ENCODE data around the gene CLCN6. TPM values are rescaled to one million over a fixed set of nuclear protein-coding genes. Genes with fewer than 3 reads are reported as not detected.

The CLCN6 gene
- total and polyA plus RNA-seq, 4 experiments from 2014 or later, result 1.4 to 20.9 (median 11.7) TPM

GRCh38 chr1:11797525-11798216 lies 8.3 kb upstream of the CLCN6 start:
- Mint-ChIP-seq H3K9me3 (peaks cover 0 to 2% (median 0%) of the 10 kb centered on the region in 8 donors), H3K36me3 (peaks cover 25 to 53% of the 10 kb centered on the region in 2 donors), H3K27me3 (no peaks in the 10 kb centered on the region), H3K4me1 (peaks cover 2 to 18% (median 12%) of the 10 kb centered on the region in 4 donors), H3K4me3 (no peak overlapping the region), H3K27ac (no peak overlapping the region)
- POLR2A ChIA-PET (ENCODE audit: partially characterized antibody), result interaction anchor here (1.6 kb wide), 1 partner anchor 9 kb away, joined by 7 read pairs; the partner anchor contains the start of genes CLCN6 and MTHFR
- Histone ChIP-seq H3K4me3 (ENCODE audit: low read length in 2 of 2) (no peak overlapping the region), H3K27ac (ENCODE audit: low read depth, low read length) (no peak overlapping the region), H3K4me1 (ENCODE audit: insufficient read depth, low read length) (peaks cover 8% of the 10 kb centered on the region), H3K27me3 (ENCODE audit: insufficient read depth, low read length) (no peaks in the 10 kb centered on the region), H3K36me3 (ENCODE audit: insufficient read depth, low read length) (peaks cover 56% of the 10 kb centered on the region), H3K9me3 (ENCODE audit: control insufficient read depth in 1 of 2, low read length in 2 of 2) (no peaks in the 10 kb centered on the region)
- no peak for DNase-seq
- CTCF ChIA-PET (ENCODE audit: partially characterized antibody), result interaction anchor here (1.0 to 1.3 kb wide), 2 partner anchors 12 to 147 kb away, joined by 3 to 4 read pairs; no protein-coding TSS in a partner anchor
- intact Hi-C loops (cut with micrococcal nuclease), result no loop called here

- POLR2A ChIA-PET (ENCODE audit: partially characterized antibody), result no interaction called here
- H3K9me3 ChIP-seq (ENCODE audit: control insufficient read depth in 1 of 2, low read length in 2 of 2), result no peaks in the 10 kb centered on the region
- no peak overlapping the region for H3K27ac Mint-ChIP-seq
Observed at GRCh38 chr1:11799099-11799498, 6.9 kb upstream of the CLCN6 start.

GRCh38 chr1:11799896-11800295 lies 6.1 kb upstream of the CLCN6 start:
- intact Hi-C loops (cut with micrococcal nuclease), result loop anchor here (10.0 kb wide), 1 partner anchor 185 kb away; the partner anchor contains the start of gene MFN2
- Histone ChIP-seq H3K4me1 (ENCODE audit: insufficient read depth, low read length) (peaks cover 30% of the 10 kb centered on the region), H3K36me3 (ENCODE audit: insufficient read depth, low read length) (peaks cover 40% of the 10 kb centered on the region), H3K4me3 (ENCODE audit: low read length in 2 of 2) (no peak overlapping the region), H3K27ac (ENCODE audit: low read depth, low read length) (no peak overlapping the region), H3K27me3 (ENCODE audit: insufficient read depth, low read length) (no peaks in the 10 kb centered on the region), H3K9me3 (ENCODE audit: control insufficient read depth in 1 of 2, low read length in 2 of 2) (no peaks in the 10 kb centered on the region)
- POLR2A ChIA-PET (ENCODE audit: partially characterized antibody), result no interaction called here
- peaks cover 20 to 40% (median 32%) of the 10 kb centered on the region in 4 donors for H3K4me1 Mint-ChIP-seq
- peaks cover 0 to 2% (median 0%) of the 10 kb centered on the region in 8 donors for H3K9me3 Mint-ChIP-seq
- CTCF ChIA-PET (ENCODE audit: partially characterized antibody), result no interaction called here
- peaks cover 25 to 52% of the 10 kb centered on the region in 2 donors for H3K36me3 Mint-ChIP-seq
- H3K27ac Mint-ChIP-seq, result peak overlapping the region in 1 of 7 donors; percentile 66
- DNase-seq, result no peak
- no peaks in the 10 kb centered on the region for H3K27me3 Mint-ChIP-seq
- no peak overlapping the region for H3K4me3 Mint-ChIP-seq

More at GRCh38 chr1:11799099-11799498, 6.9 kb upstream of the CLCN6 start:
- Histone ChIP-seq H3K36me3 (ENCODE audit: insufficient read depth, low read length) (peaks cover 48% of the 10 kb centered on the region), H3K4me1 (ENCODE audit: insufficient read depth, low read length) (peaks cover 22% of the 10 kb centered on the region), H3K27ac (ENCODE audit: low read depth, low read length) (no peak overlapping the region), H3K4me3 (ENCODE audit: low read length in 2 of 2) (no peak overlapping the region), H3K27me3 (ENCODE audit: insufficient read depth, low read length) (no peaks in the 10 kb centered on the region)
- no peak overlapping the region for H3K4me3 Mint-ChIP-seq
- peaks cover 13 to 32% (median 25%) of the 10 kb centered on the region in 4 donors for H3K4me1 Mint-ChIP-seq
- peaks cover 25 to 57% of the 10 kb centered on the region in 2 donors for H3K36me3 Mint-ChIP-seq
- CTCF ChIA-PET (ENCODE audit: partially characterized antibody), result no interaction called here
- H3K27me3 Mint-ChIP-seq, result no peaks in the 10 kb centered on the region
- intact Hi-C loops (cut with micrococcal nuclease), result no loop called here
- DNase-seq, result no peak
- H3K9me3 Mint-ChIP-seq, result peaks cover 0 to 2% (median 0%) of the 10 kb centered on the region in 8 donors

GRCh38 chr1:11800391-11800755 lies 5.6 kb upstream of the CLCN6 start:
- H3K36me3 ChIP-seq (ENCODE audit: insufficient read depth, low read length), result peaks cover 35% of the 10 kb centered on the region
- intact Hi-C loops (cut with micrococcal nuclease), result loop anchor here (10.0 kb wide), 1 partner anchor 184 kb away; the partner anchor contains the start of gene MFN2
- DNase-seq, result no peak

GRCh38 chr1:11800756-11801433 lies 5.1 kb upstream of the CLCN6 start:
- Histone ChIP-seq H3K27me3 (ENCODE audit: insufficient read depth, low read length) (no peaks in the 10 kb centered on the region), H3K36me3 (ENCODE audit: insufficient read depth, low read length) (peaks cover 30% of the 10 kb centered on the region), H3K4me1 (ENCODE audit: insufficient read depth, low read length) (peaks cover 34% of the 10 kb centered on the region), H3K9me3 (ENCODE audit: control insufficient read depth in 1 of 2, low read length in 2 of 2) (no peaks in the 10 kb centered on the region), H3K4me3 (ENCODE audit: low read length in 2 of 2) (no peak overlapping the region), H3K27ac (ENCODE audit: low read depth, low read length) (no peak overlapping the region)
- H3K4me3 Mint-ChIP-seq, result peak overlapping the region in 1 of 8 donors; percentile 33
- intact Hi-C loops (cut with micrococcal nuclease), result loop anchor here (10.0 kb wide), 1 partner anchor 184 kb away; the partner anchor contains the start of gene MFN2
- H3K27ac Mint-ChIP-seq, result peak overlapping the region in 3 of 7 donors; percentile 37 to 62 (median 37)
- no peak for DNase-seq
- H3K36me3 Mint-ChIP-seq, result peaks cover 20 to 46% of the 10 kb centered on the region in 2 donors
- peaks cover 0 to 2% (median 0%) of the 10 kb centered on the region in 8 donors for H3K9me3 Mint-ChIP-seq
- H3K4me1 Mint-ChIP-seq, result peaks cover 21 to 46% (median 36%) of the 10 kb centered on the region in 4 donors
- POLR2A ChIA-PET (ENCODE audit: partially characterized antibody), result interaction anchor here (0.9 kb wide), 1 partner anchor 12 kb away, joined by 3 read pairs; no protein-coding TSS in a partner anchor
- CTCF ChIA-PET (ENCODE audit: partially characterized antibody), result no interaction called here
- no peaks in the 10 kb centered on the region for H3K27me3 Mint-ChIP-seq

More at GRCh38 chr1:11800391-11800755, 5.6 kb upstream of the CLCN6 start:
- ChIA-PET CTCF (ENCODE audit: partially characterized antibody) (no interaction called here), POLR2A (ENCODE audit: partially characterized antibody) (no interaction called here)
- Mint-ChIP-seq H3K9me3 (peaks cover 0 to 2% (median 0%) of the 10 kb centered on the region in 8 donors), H3K4me1 (peaks cover 21 to 43% (median 35%) of the 10 kb centered on the region in 4 donors), H3K27me3 (no peaks in the 10 kb centered on the region), H3K4me3 (no peak overlapping the region), H3K27ac (peak overlapping the region in 2 of 7 donors; percentile 37 to 66), H3K36me3 (peaks cover 25 to 49% of the 10 kb centered on the region in 2 donors)
- Histone ChIP-seq H3K4me3 (ENCODE audit: low read length in 2 of 2) (no peak overlapping the region), H3K9me3 (ENCODE audit: control insufficient read depth in 1 of 2, low read length in 2 of 2) (no peaks in the 10 kb centered on the region), H3K4me1 (ENCODE audit: insufficient read depth, low read length) (peaks cover 34% of the 10 kb centered on the region), H3K27ac (ENCODE audit: low read depth, low read length) (no peak overlapping the region), H3K27me3 (ENCODE audit: insufficient read depth, low read length) (no peaks in the 10 kb centered on the region)

GRCh38 chr1:11802616-11802972 lies 3.4 kb upstream of the CLCN6 start:
- Mint-ChIP-seq H3K4me3 (peak overlapping the region; percentile 29 to 100 (median 86)), H3K27ac (peak overlapping the region in 6 of 7 donors; percentile 13 to 92 (median 47)), H3K4me1 (peaks cover 31 to 63% (median 48%) of the 10 kb centered on the region in 4 donors), H3K9me3 (peaks cover 0 to 4% (median 0%) of the 10 kb centered on the region in 8 donors), H3K27me3 (no peaks in the 10 kb centered on the region), H3K36me3 (peaks cover 15 to 48% of the 10 kb centered on the region in 2 donors)
- ChIA-PET CTCF (ENCODE audit: partially characterized antibody) (interaction anchor here (1.5 to 1.7 kb wide), 2 partner anchors 17 to 65 kb away, joined by 4 to 5 read pairs; no protein-coding TSS in a partner anchor), POLR2A (ENCODE audit: partially characterized antibody) (interaction anchor here (1.2 to 3.3 kb wide), 5 partner anchors 72 to 743 kb away, joined by 3 to 27 read pairs (median 7); partner anchors contain the start of gene SRM)
- peaks cover 22% of the 10 kb centered on the region for H3K36me3 ChIP-seq (ENCODE audit: insufficient read depth, low read length)
- intact Hi-C loops (cut with micrococcal nuclease), result loop anchor here (10.0 kb wide), 1 partner anchor 182 kb away; the partner anchor contains the start of gene MFN2
- H3K27me3 ChIP-seq (ENCODE audit: insufficient read depth, low read length), result no peaks in the 10 kb centered on the region
- peak overlapping the region in 1 of 2 donors; percentile 68 for H3K4me3 ChIP-seq (ENCODE audit: low read length in 2 of 2)
- H3K9me3 ChIP-seq (ENCODE audit: control insufficient read depth in 1 of 2, low read length in 2 of 2), result no peaks in the 10 kb centered on the region
- H3K4me1 ChIP-seq (ENCODE audit: insufficient read depth, low read length), result peaks cover 47% of the 10 kb centered on the region
- DNase-seq, result no peak
- H3K27ac ChIP-seq (ENCODE audit: low read depth, low read length), result peak overlapping the region; percentile 41

Measured in CD4-positive, alpha-beta memory T cell (primary cell).